ENCODE data around the gene IFNGR1.

IFNGR1 gene

DNA sequence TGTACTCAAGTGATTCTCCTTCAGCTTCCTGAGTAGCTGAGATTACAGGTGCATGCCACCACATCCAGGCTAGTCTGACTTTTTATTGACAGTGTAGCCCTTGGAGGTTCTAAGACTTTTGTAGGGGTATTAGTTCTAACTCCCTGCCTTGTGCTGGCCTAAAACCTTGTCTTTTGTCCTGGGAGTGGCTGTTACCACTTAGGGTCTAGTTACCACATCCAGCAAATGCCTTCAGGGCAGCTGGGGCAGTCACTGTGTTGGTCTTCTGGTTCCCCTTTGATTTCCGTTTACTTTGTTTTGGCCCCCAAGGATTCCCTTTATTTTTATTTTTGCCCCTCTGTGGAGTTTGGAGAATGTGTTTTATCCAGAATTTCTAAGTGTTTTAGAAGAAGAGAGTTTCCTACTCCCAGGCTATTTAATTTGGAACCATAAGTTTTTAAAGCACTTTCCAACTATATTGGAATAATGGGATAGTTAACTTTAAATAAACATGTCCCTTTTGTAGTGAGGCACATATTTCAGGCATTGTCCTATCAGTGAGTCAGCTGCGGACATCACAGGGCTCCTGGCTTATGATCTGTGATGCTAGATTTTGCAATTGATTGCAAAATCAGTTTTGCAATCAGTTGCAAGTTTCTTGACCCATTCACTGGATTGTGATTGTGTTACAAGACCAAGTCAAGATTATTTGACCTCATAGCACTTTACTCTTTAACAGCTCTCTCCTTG lies 70.7 kb downstream of the IFNGR1 start:
- no peak for TF ChIP-seq CTCF (conservative IDR thresholded peaks at IDR 0.05; ENCODE audit: control insufficient read depth, insufficient read depth, low read depth, low read length)
- no peak overlapping the region for H3K4me3 ChIP-seq (ENCODE audit: control insufficient read depth, low read depth, low read length)
- peak; percentile 94 for DNase-seq (ENCODE audit: low read depth)
